Mesenchymal stem cell (in vitro differentiated cells and primary cell): ENCODE data around the gene KIF17.

ENCODE experiments used
- DNase-seq: peaks from one replicate; pipeline ENCODE4 v3.0.0-alpha.2; 2013
- H2AFZ ChIP-seq: one replicate; pipeline ENCODE4 v1.6.1; 2013; ENCODE audit warnings: low read depth, mild to moderate bottlenecking, control low read depth, inconsistent platforms, low read length, moderate library complexity
- H2AK5ac ChIP-seq: 2 replicates; pipeline ENCODE4 v1.6.1; 2013; ENCODE audit warnings: low read length, moderate library complexity, mild to moderate bottlenecking, inconsistent platforms; ENCODE audit not compliant: severe bottlenecking
- H2BK120ac ChIP-seq: one replicate; pipeline ENCODE4 v1.6.1; 2013; ENCODE audit warnings: low read depth, mild to moderate bottlenecking, inconsistent platforms, low read length, moderate library complexity
- H2BK12ac ChIP-seq, 2 experiments: one replicate each; pipeline ENCODE4 v1.6.1; 2013; ENCODE audit warnings: inconsistent platforms in 2 of 2, low read length in 2 of 2, mild to moderate bottlenecking in 2 of 2, moderate library complexity in 2 of 2, control low read depth in 1 of 2
- H2BK15ac ChIP-seq: one replicate; pipeline ENCODE4 v1.6.1; 2013; ENCODE audit warnings: mild to moderate bottlenecking, low read depth, inconsistent platforms; ENCODE audit not compliant: poor library complexity, severe bottlenecking
- H2BK5ac ChIP-seq: 2 replicates; pipeline ENCODE4 v1.6.1; 2013; ENCODE audit warnings: low read depth, mild to moderate bottlenecking, low read length, control low read depth, inconsistent platforms; ENCODE audit not compliant: poor library complexity, severe bottlenecking
- H3K14ac ChIP-seq, 2 experiments: one replicate each; pipeline ENCODE4 v1.6.1; 2013; ENCODE audit warnings: inconsistent platforms in 2 of 2, low read length in 2 of 2, control low read depth in 1 of 2, mild to moderate bottlenecking in 1 of 2, moderate library complexity in 1 of 2
- H3K18ac ChIP-seq, 2 experiments: one replicate each; pipeline ENCODE4 v1.6.1; 2013; ENCODE audit warnings: inconsistent platforms in 2 of 2, low read length in 2 of 2, control low read depth in 1 of 2, low read depth in 1 of 2, mild to moderate bottlenecking in 1 of 2
- H3K23ac ChIP-seq, 2 experiments: one replicate each; pipeline ENCODE4 v1.6.1; 2013; ENCODE audit warnings: inconsistent platforms in 2 of 2, low read length in 2 of 2, mild to moderate bottlenecking in 2 of 2, moderate library complexity in 2 of 2, control low read depth in 1 of 2
- H3K27ac ChIP-seq: 2 replicates; pipeline ENCODE4 v1.5.1; 2013; ENCODE audit warnings: mild to moderate bottlenecking, moderate library complexity, low read length, control low read depth, inconsistent platforms; ENCODE audit not compliant: poor library complexity, severe bottlenecking
- H3K27me3 ChIP-seq, 2 experiments: 2 replicates each; pipeline versions ENCODE4 v1.6.1 to v1.7.0; 2013; ENCODE audit warnings: low read length in 2 of 2, mild to moderate bottlenecking in 2 of 2, moderate library complexity in 2 of 2, control low read depth in 1 of 2, inconsistent platforms in 1 of 2; ENCODE audit not compliant: control insufficient read depth in 1 of 2, insufficient read depth in 1 of 2
- H3K36me3 ChIP-seq, 2 experiments: 2 replicates each; pipeline versions ENCODE4 v1.6.1 to v1.7.0; 2013; ENCODE audit warnings: low read length in 2 of 2, control low read depth in 1 of 2, inconsistent platforms in 1 of 2, low read depth in 1 of 2, mild to moderate bottlenecking in 1 of 2; ENCODE audit not compliant: insufficient read depth in 2 of 2, control insufficient read depth in 1 of 2
- H3K4ac ChIP-seq, 2 experiments: one replicate each; pipeline ENCODE4 v1.6.1; 2013; ENCODE audit warnings: inconsistent platforms in 2 of 2, low read length in 2 of 2, mild to moderate bottlenecking in 2 of 2, moderate library complexity in 2 of 2, control low read depth in 1 of 2, low read depth in 1 of 2
- H3K4me1 ChIP-seq: 2 replicates; pipeline ENCODE4 v1.6.1; 2013; ENCODE audit warnings: low read depth, low read length, control low read depth; ENCODE audit not compliant: control insufficient read depth, insufficient read depth
- H3K4me2 ChIP-seq: 2 replicates; pipeline ENCODE4 v1.6.1; 2013; ENCODE audit warnings: low read length, mild to moderate bottlenecking, inconsistent platforms; ENCODE audit not compliant: poor library complexity, severe bottlenecking
- H3K4me3 ChIP-seq, 2 experiments: 2 replicates each; pipeline versions ENCODE4 v1.5.1 to v1.7.0; 2013; ENCODE audit warnings: low read length in 2 of 2, mild to moderate bottlenecking in 2 of 2, control low read depth in 1 of 2, low read depth in 1 of 2; ENCODE audit not compliant: insufficient read depth in 1 of 2
- H3K79me1 ChIP-seq: replicated peaks from 2 replicates; pipeline ENCODE4 v1.6.1; 2013; ENCODE audit warnings: mild to moderate bottlenecking, control low read depth, low read length, inconsistent platforms; ENCODE audit not compliant: poor library complexity, severe bottlenecking
- H3K9ac ChIP-seq: 2 replicates; pipeline ENCODE4 v1.7.0; 2013; ENCODE audit warnings: mild to moderate bottlenecking, low read length, moderate library complexity
- H3K9me3 ChIP-seq: 2 replicates; pipeline ENCODE4 v1.7.0; 2013; ENCODE audit warnings: mild to moderate bottlenecking, low read length; ENCODE audit not compliant: control insufficient read depth
- H4K8ac ChIP-seq: one replicate; pipeline ENCODE4 v1.6.1; 2013; ENCODE audit warnings: inconsistent platforms, mild to moderate bottlenecking, low read length, moderate library complexity
- H4K91ac ChIP-seq: one replicate; pipeline ENCODE4 v1.6.1; 2013; ENCODE audit warnings: mild to moderate bottlenecking, low read length, inconsistent platforms
- WGBS: methylation state at CpG from one replicate; pipeline ENCODE4 v1.1.7; 2013; ENCODE audit warnings: mixed read lengths; 5-methylcytosine and 5-hydroxymethylcytosine counted together

Gene KIF17

GRCh38 chr1:20713440-20713839, 4.4 kb downstream of the KIF17 start:
- Histone ChIP-seq H3K23ac (no peak overlapping the region), H2AFZ (no peak overlapping the region), H3K27ac (no peak overlapping the region), H3K27me3 (peaks cover 0 to 32% of the 10 kb centered on the region in 2 experiments), H3K14ac (no peak overlapping the region), H2BK5ac (no peak overlapping the region), H2BK12ac (no peak overlapping the region), H4K8ac (no peak overlapping the region), H3K4me1 (peaks cover 26% of the 10 kb centered on the region), H3K9ac (no peak overlapping the region), H3K4me3 (no peak overlapping the region), H4K91ac (no peak overlapping the region), H2AK5ac (no peak overlapping the region), H3K4ac (no peak overlapping the region), H3K4me2 (no peak overlapping the region), H3K79me1 (no peaks in the 10 kb centered on the region), H2BK15ac (no peak overlapping the region), H3K36me3 (no peaks in the 10 kb centered on the region), H3K18ac (no peak overlapping the region), H3K9me3 (no peaks in the 10 kb centered on the region), H2BK120ac (no peak overlapping the region)
- WGBS = 99% methylated on average over 6 of the region's 6 CpGs
- no peak for DNase-seq

- H2BK5ac ChIP-seq = no peak overlapping the region
- DNase-seq = no peak
- H3K9ac ChIP-seq = no peak overlapping the region
- no peaks in the 10 kb centered on the region for H3K9me3 ChIP-seq
- H3K14ac ChIP-seq = no peak overlapping the region
- no peak overlapping the region for H3K4me3 ChIP-seq
- H2AFZ ChIP-seq = no peak overlapping the region
- H3K79me1 ChIP-seq = no peaks in the 10 kb centered on the region
- H3K18ac ChIP-seq = no peak overlapping the region
- no peak overlapping the region for H4K8ac ChIP-seq
- H3K23ac ChIP-seq = no peak overlapping the region
- H2BK120ac ChIP-seq = no peak overlapping the region
- H3K4me1 ChIP-seq = peaks cover 23% of the 10 kb centered on the region
- H3K4ac ChIP-seq = no peak overlapping the region
- H2AK5ac ChIP-seq = no peak overlapping the region
- H2BK12ac ChIP-seq = no peak overlapping the region
- no peak overlapping the region for H3K4me2 ChIP-seq
- 58% methylated on average over 1 of the region's 6 CpGs for WGBS
- H2BK15ac ChIP-seq = no peak overlapping the region
- H3K36me3 ChIP-seq = no peaks in the 10 kb centered on the region
- H3K27ac ChIP-seq = no peak overlapping the region
- peaks cover 0 to 27% of the 10 kb centered on the region in 2 experiments for H3K27me3 ChIP-seq
- H4K91ac ChIP-seq = no peak overlapping the region
Measured at GRCh38 chr1:20712215-20712577, 5.6 kb downstream of the KIF17 start.

GRCh38 chr1:20711285-20712214, 6.3 kb downstream of the KIF17 start:
- H4K91ac ChIP-seq = no peak overlapping the region
- no peak overlapping the region for H2AFZ ChIP-seq
- no peak for DNase-seq
- WGBS = 93% methylated on average over 29 of the region's 29 CpGs
- no peak overlapping the region for H2BK12ac ChIP-seq
- H3K27me3 ChIP-seq = peaks cover 0 to 21% of the 10 kb centered on the region in 2 experiments
- no peak overlapping the region for H2BK15ac ChIP-seq
- no peak overlapping the region for H3K4me2 ChIP-seq
- peaks cover 21% of the 10 kb centered on the region for H3K4me1 ChIP-seq
- no peak overlapping the region for H3K4me3 ChIP-seq
- no peak overlapping the region for H3K14ac ChIP-seq
- peak overlapping the region; percentile 16 for H2AK5ac ChIP-seq
- H2BK120ac ChIP-seq = no peak overlapping the region
- H3K18ac ChIP-seq = no peak overlapping the region
- H3K9ac ChIP-seq = no peak overlapping the region
- no peaks in the 10 kb centered on the region for H3K79me1 ChIP-seq
- H3K27ac ChIP-seq = no peak overlapping the region
- no peaks in the 10 kb centered on the region for H3K36me3 ChIP-seq
- H3K23ac ChIP-seq = peak overlapping the region in 1 of 2 experiments; percentile 47
- H3K9me3 ChIP-seq = no peaks in the 10 kb centered on the region
- no peak overlapping the region for H3K4ac ChIP-seq
- no peak overlapping the region for H2BK5ac ChIP-seq
- no peak overlapping the region for H4K8ac ChIP-seq

- H3K18ac ChIP-seq = no peak overlapping the region
- no peak overlapping the region for H3K9ac ChIP-seq
- H2BK12ac ChIP-seq = no peak overlapping the region
- peaks cover 0 to 14% of the 10 kb centered on the region in 2 experiments for H3K27me3 ChIP-seq
- H4K91ac ChIP-seq = peak overlapping the region; percentile 50
- H3K4ac ChIP-seq = no peak overlapping the region
- H2BK5ac ChIP-seq = no peak overlapping the region
- H3K4me2 ChIP-seq = no peak overlapping the region
- H4K8ac ChIP-seq = no peak overlapping the region
- H2BK120ac ChIP-seq = no peak overlapping the region
- H2AFZ ChIP-seq = no peak overlapping the region
- no peak overlapping the region for H2BK15ac ChIP-seq
- H2AK5ac ChIP-seq = peak overlapping the region; percentile 26
- H3K36me3 ChIP-seq = no peaks in the 10 kb centered on the region
- no peaks in the 10 kb centered on the region for H3K79me1 ChIP-seq
- no peak overlapping the region for H3K4me3 ChIP-seq
- H3K27ac ChIP-seq = peak overlapping the region; percentile 4
- H3K23ac ChIP-seq = no peak overlapping the region
- peaks cover 21% of the 10 kb centered on the region for H3K4me1 ChIP-seq
- no peak for DNase-seq
- H3K9me3 ChIP-seq = no peaks in the 10 kb centered on the region
- no peak overlapping the region for H3K14ac ChIP-seq
- 84% methylated on average over 15 of the region's 18 CpGs for WGBS
Measured at GRCh38 chr1:20710469-20711284, 7.1 kb downstream of the KIF17 start.
